ENCODE data around the gene MECP2.

- TF ChIP-seq CTCF (IDR thresholded peaks at IDR 0.05) (no peak), EZH2 (IDR thresholded peaks at IDR 0.05; ENCODE audit: borderline replicate concordance, insufficient read depth, low read depth, low read length, poor library complexity, severe bottlenecking) (no peak)
These were observed 70.5 kb downstream of the MECP2 start for GRCh38 chrX:154027022-154027402.

All from B cell (primary cell).